ENCODE results near the gene DOK3. TPM values are rescaled to one million over a fixed set of nuclear protein-coding genes. Genes with fewer than 3 reads are reported as not detected.

The DOK3 gene
- total RNA-seq, 4 donors from 2014 or later: 1.5 to 4.0 (median 2.0) TPM

DNA sequence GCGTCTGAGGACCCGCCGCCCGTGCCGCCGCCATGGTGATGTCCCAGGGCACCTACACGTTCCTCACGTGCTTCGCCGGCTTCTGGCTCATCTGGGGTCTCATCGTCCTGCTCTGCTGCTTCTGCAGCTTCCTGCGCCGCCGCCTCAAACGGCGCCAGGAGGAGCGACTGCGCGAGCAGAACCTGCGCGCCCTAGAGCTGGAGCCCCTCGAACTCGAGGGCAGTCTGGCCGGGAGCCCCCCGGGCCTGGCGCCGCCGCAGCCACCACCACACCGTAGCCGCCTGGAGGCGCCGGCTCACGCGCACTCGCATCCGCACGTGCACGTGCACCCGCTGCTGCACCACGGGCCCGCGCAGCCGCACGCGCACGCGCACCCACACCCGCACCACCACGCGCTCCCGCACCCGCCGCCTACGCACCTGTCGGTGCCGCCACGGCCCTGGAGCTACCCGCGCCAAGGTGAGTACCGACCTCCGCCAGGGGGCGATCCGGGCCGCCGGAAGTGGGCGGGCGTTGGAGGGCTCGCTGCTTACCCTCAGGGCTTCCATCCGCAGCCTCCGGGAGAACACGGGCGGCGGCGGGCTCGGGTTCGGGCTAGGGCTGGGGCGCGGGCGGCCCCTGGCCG, 54.5 kb downstream of the DOK3 start:
- WGBS, 2 donors: 0 to 1% methylated on average over 43 to 51 of the region's 80 CpGs
- DNase-seq (ENCODE audit: low spot score in 2 of 2): peak in 1 of 2 donors; percentile 95
- TF ChIP-seq, protein P1, sequence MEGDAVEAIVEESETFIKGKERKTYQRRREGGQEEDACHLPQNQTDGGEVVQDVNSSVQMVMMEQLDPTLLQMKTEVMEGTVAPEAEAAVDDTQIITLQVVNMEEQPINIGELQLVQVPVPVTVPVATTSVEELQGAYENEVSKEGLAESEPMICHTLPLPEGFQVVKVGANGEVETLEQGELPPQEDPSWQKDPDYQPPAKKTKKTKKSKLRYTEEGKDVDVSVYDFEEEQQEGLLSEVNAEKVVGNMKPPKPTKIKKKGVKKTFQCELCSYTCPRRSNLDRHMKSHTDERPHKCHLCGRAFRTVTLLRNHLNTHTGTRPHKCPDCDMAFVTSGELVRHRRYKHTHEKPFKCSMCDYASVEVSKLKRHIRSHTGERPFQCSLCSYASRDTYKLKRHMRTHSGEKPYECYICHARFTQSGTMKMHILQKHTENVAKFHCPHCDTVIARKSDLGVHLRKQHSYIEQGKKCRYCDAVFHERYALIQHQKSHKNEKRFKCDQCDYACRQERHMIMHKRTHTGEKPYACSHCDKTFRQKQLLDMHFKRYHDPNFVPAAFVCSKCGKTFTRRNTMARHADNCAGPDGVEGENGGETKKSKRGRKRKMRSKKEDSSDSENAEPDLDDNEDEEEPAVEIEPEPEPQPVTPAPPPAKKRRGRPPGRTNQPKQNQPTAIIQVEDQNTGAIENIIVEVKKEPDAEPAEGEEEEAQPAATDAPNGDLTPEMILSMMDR (IDR thresholded peaks at IDR 0.05): no peak
- TF ChIP-seq POLR2A (IDR thresholded peaks at IDR 0.05): no peak
- peak overlapping the region; percentile 24 for H3K4me3 ChIP-seq (ENCODE audit: low read depth, poor library complexity, severe bottlenecking)
- intact Hi-C loops (cut with DNase I; ENCODE audit: low total_unique reads): loop anchor here (2.0 to 10.0 kb wide), 2 partner anchors 50 to 140 kb away; partner anchors contain the start of gene MXD3

DNA sequence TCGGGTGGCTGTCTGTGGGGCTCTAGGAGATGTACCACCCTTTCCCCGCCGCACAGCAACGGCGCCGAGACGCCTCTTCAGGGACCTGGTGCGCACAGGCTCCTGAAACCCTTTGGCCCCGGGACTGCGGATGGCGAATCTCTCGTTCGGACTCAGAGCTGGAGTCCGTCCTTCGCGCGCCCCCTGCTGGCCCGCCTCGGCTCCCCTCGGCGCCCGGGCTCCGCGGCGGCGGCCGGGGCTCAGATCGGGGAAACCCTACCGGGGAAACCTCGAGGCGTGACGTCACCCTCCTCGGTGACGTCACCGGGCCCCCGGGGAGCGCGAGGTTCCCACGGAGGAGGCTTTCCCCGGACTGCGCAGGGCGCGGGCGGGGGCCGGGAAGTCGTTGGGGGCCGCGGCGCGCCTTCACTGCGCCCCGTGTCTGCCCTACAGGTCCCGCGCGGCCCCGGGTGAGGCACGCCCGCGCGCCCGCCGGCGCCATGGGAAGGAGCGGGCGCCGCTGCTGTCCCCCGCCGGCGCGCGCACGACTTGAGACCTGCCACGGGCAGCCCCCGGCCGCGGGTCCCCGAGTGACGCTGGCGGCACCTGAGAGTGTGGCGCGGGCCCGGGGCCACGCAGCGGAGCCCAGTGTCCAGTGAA, 55.1 kb downstream of the DOK3 start:
- intact Hi-C loops (cut with DNase I; ENCODE audit: low total_unique reads): loop anchor here (2.0 to 10.0 kb wide), 2 partner anchors 50 to 140 kb away; partner anchors contain the start of gene MXD3
- 0% methylated on average over 1 to 69 of the region's 84 CpGs for WGBS, 2 donors
- DNase-seq (ENCODE audit: low spot score in 2 of 2): peak; percentile 88 to 98
- TF ChIP-seq, protein P1 (IDR thresholded peaks at IDR 0.05): no peak
- TF ChIP-seq POLR2A (IDR thresholded peaks at IDR 0.05): no peak
- peak overlapping the region; percentile 24 for H3K4me3 ChIP-seq (ENCODE audit: low read depth, poor library complexity, severe bottlenecking)

DNA sequence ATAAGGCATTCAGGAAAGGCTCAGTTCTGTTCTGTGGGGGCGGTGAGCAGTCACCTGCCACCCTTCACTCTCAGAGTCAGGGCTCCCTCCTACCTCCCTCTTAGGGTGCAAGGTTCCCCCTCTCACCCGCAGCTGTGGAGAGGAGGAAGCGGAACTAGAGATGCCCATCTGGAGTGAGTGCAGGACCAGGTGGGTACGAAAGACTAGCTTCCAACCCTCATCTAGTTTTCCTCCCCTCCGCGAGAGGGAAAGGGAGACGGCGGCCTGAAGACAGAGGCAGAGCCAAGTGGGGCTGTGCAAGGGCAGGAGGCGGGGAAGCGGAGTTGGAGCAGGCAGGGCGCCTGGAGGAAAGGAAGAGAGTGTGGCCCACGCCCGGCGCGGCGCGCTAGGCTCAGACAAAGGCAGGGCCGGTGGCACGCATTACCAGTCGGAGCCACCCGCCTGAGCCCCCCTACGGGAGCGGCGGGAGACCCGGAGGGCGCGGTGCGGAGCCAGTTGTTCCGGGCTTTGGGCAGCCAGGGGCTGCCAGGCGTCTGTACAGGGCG, 55.7 kb downstream of the DOK3 start:
- no peak overlapping the region for H3K4me3 ChIP-seq (ENCODE audit: low read depth, poor library complexity, severe bottlenecking)
- TF ChIP-seq, protein P1 (IDR thresholded peaks at IDR 0.05): no peak
- no peak for TF ChIP-seq POLR2A (IDR thresholded peaks at IDR 0.05)
- DNase-seq (ENCODE audit: low spot score in 2 of 2): no peak
- WGBS, 2 donors: 6 to 10% methylated on average over 18 to 27 of the region's 31 CpGs
- intact Hi-C loops (cut with DNase I; ENCODE audit: low total_unique reads): loop anchor here (2.0 to 10.0 kb wide), 2 partner anchors 49 to 139 kb away; partner anchors contain the start of gene MXD3

DNA sequence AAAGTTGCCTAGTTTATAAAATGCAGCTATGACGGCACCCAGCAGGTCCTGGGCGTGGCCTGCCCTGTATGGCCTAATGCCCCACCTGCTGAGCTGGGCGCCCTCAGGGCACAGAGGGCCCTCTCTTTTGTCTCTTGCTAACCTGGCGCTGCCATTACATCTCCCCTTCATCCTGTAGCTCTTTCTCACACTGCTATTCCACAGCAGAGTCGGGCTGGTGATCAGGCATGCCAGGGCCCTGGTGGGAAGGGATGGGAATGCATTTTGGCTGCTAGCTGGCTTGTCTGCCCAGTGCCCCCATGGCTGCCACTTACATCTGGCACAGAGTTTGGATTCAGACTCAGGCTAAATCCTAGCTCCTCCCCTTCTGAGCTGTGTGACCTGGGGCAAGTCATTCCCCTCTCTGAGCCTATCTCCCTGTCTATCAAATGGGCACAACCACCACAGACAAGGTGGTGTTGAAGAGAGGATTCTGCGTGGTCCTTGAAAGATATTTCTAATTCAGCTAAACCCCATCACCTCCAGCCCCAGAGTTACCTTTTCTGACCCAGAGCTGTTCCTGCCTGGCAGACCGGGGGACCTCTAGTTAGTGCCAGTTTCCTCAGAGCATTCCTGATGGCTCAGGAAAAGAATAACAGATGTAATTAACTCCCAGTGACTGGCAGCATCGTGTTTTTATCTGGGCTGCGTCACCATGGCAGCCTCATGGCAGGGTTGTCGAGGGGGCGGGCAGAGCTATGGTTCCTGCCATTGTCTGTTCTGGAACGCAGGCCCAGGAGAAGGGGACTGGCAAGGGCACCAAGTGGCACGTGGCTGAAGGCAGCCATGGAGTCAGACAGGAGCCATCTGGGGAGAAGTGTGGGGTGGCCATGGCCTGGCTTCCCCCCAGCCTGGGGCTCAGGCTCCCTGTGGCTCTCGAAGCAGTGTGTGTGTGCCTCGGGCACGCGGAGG, 56.7 kb downstream of the DOK3 start:
- DNase-seq (ENCODE audit: low spot score in 2 of 2): no peak
- no peak for TF ChIP-seq POLR2A (IDR thresholded peaks at IDR 0.05)
- TF ChIP-seq, protein P1 (IDR thresholded peaks at IDR 0.05): no peak
- WGBS, 2 donors: 47 to 64% methylated on average over 17 of the region's 17 CpGs
- intact Hi-C loops (cut with DNase I; ENCODE audit: low total_unique reads): loop anchor here (10.0 kb wide), 1 partner anchor 138 kb away; the partner anchor contains the start of gene MXD3
- no peak overlapping the region for H3K4me3 ChIP-seq (ENCODE audit: low read depth, poor library complexity, severe bottlenecking)

Other genes with a start within 250 kb of the DOK3 start
- 10 to 100 TPM; 52.2 to 98.5 (median 73.7) TPM for gene RAB24, start 206.1 kb downstream of the DOK3 start, total RNA-seq
- gene PRELID1, start 206.0 kb downstream of the DOK3 start, total RNA-seq: 100 to 1,000 TPM in 2 of 4 donors, 10 to 100 TPM in 2; 60.7 to 122 (median 96.7) TPM
- 10 to 100 TPM in 2 of 4 donors, 1 to 10 TPM in 2; 4.9 to 19.8 (median 13.2) TPM for gene MXD3, start 197.9 kb downstream of the DOK3 start, total RNA-seq
- gene LMAN2, start 158.2 kb downstream of the DOK3 start, total RNA-seq: 100 to 1,000 TPM; 139 to 191 (median 166) TPM
- 10 to 100 TPM; 28.6 to 38.3 (median 37.2) TPM for gene RGS14, start 151.9 kb downstream of the DOK3 start, total RNA-seq
- gene SLC34A1, start 125.4 kb downstream of the DOK3 start, total RNA-seq: under 1 TPM in 2 of 4 donors, not detected in 2; 0.12 to 0.39 TPM
- not detected for gene PFN3, start 109.2 kb downstream of the DOK3 start, total RNA-seq
- gene F12, start 100.3 kb downstream of the DOK3 start, total RNA-seq: 10 to 100 TPM in 2 of 4 donors, 1 to 10 TPM in 2; 1.9 to 14.5 (median 10.1) TPM
- gene GRK6, start 83.2 kb downstream of the DOK3 start, total RNA-seq: 10 to 100 TPM; 29.5 to 56.7 (median 38.1) TPM
- gene PRR7, start 63.0 kb downstream of the DOK3 start, total RNA-seq: 10 to 100 TPM in 1 of 4 donors, 1 to 10 TPM in 3; 5.4 to 10.2 (median 8.0) TPM
- gene DBN1, start 36.2 kb downstream of the DOK3 start, total RNA-seq: 10 to 100 TPM; 14.0 to 65.5 (median 27.6) TPM
- gene PDLIM7, start 12.2 kb downstream of the DOK3 start, total RNA-seq: 10 to 100 TPM; 11.8 to 31.7 (median 23.5) TPM
- 100 to 1,000 TPM in 1 of 4 donors, 10 to 100 TPM in 3; 70.7 to 108 (median 88.6) TPM for gene DDX41, start 7.1 kb upstream of the DOK3 start, total RNA-seq
- 100 to 1,000 TPM in 1 of 4 donors, 10 to 100 TPM in 3; 57.0 to 128 (median 69.7) TPM for gene FAM193B, start 44.7 kb upstream of the DOK3 start, total RNA-seq
- gene TMED9, start 82.4 kb upstream of the DOK3 start, total RNA-seq: 10 to 100 TPM; 70.4 to 95.7 (median 80.4) TPM
- gene B4GALT7, start 90.3 kb upstream of the DOK3 start, total RNA-seq: 10 to 100 TPM; 11.8 to 17.8 (median 16.4) TPM

Data from lower leg skin (tissue), 4 donors.